Measurements from ENCODE around the gene AKAIN1.
A peak's percentile ranks its signal among the peaks of the same experiment; 100 is the strongest.

The AKAIN1 gene

GRCh38 chr18:5180254-5180653 lies 16.8 kb downstream of the AKAIN1 start:
- Histone ChIP-seq H3K79me2 (ENCODE audit: insufficient read depth, low read length) (no peaks in the 10 kb centered on the region), H3F3A (ENCODE audit: insufficient read depth) (no peaks in the 10 kb centered on the region), H4K20me1 (ENCODE audit: low read depth, low read length) (no peaks in the 10 kb centered on the region), H3K9me2 (replicated peaks; ENCODE audit: insufficient read depth, low read length) (no peaks in the 10 kb centered on the region), H3K4me2 (ENCODE audit: low read depth, low read length, poor library complexity, severe bottlenecking) (no peak overlapping the region), H3K36me3 (ENCODE audit: low read length) (no peaks in the 10 kb centered on the region; the same call in 1 of the 2 replicates), H3K9ac (ENCODE audit: low read length) (no peak overlapping the region), H3K9me3 (ENCODE audit: insufficient read depth, low read length) (no peaks in the 10 kb centered on the region), H3K27me3 (ENCODE audit: low read length) (no peaks in the 10 kb centered on the region), H3K4me3 (ENCODE audit: insufficient read depth, low read length, poor library complexity, severe bottlenecking) (no peak overlapping the region), H3K27ac (ENCODE audit: low read depth, low read length) (no peak overlapping the region), H2AFZ (ENCODE audit: low read depth, low read length, severe bottlenecking) (no peak overlapping the region)
- TF ChIP-seq CTCF (IDR thresholded peaks at IDR 0.05; ENCODE audit: insufficient read depth, low read length, poor library complexity, severe bottlenecking), result no peak
- no peak for TF ChIP-seq EZH2phosphoT487 (conservative IDR thresholded peaks at IDR 0.05; ENCODE audit: low read length)

DNA sequence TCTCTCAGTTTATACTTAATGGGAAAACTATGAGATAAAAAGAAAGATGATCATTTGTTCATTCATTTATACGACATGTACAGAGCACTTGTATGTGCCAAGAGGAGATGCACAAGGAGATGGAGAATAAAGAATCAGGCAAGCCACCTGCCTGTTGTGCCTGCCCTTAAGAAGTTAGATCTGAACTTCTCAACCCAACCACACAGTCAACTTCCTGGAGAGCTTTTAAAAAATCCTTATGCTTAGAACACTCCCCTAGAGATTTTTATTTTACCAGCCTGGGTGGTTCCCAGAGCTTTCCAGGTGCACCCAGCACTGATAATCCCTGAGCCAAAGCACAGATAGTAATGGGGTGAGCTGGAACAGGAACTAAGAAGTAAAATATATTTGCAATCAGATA lies 18.5 kb downstream of the AKAIN1 start:
- H2AFZ ChIP-seq (ENCODE audit: low read depth, low read length, severe bottlenecking), result no peak overlapping the region
- no peaks in the 10 kb centered on the region for H3F3A ChIP-seq (ENCODE audit: insufficient read depth)
- H3K9ac ChIP-seq (ENCODE audit: low read length), result no peak overlapping the region
- no peaks in the 10 kb centered on the region; the same call in 1 of the 2 replicates for H3K36me3 ChIP-seq (ENCODE audit: low read length)
- H3K4me3 ChIP-seq (ENCODE audit: insufficient read depth, low read length, poor library complexity, severe bottlenecking), result no peak overlapping the region
- TF ChIP-seq CTCF (IDR thresholded peaks at IDR 0.05; ENCODE audit: insufficient read depth, low read length, poor library complexity, severe bottlenecking) (no peak), EZH2phosphoT487 (conservative IDR thresholded peaks at IDR 0.05; ENCODE audit: low read length) (no peak)
- no peak overlapping the region for H3K27ac ChIP-seq (ENCODE audit: low read depth, low read length)
- no peaks in the 10 kb centered on the region for H4K20me1 ChIP-seq (ENCODE audit: low read depth, low read length)
- H3K9me2 ChIP-seq (replicated peaks; ENCODE audit: insufficient read depth, low read length), result no peaks in the 10 kb centered on the region
- no peaks in the 10 kb centered on the region for H3K9me3 ChIP-seq (ENCODE audit: insufficient read depth, low read length)
- H3K4me2 ChIP-seq (ENCODE audit: low read depth, low read length, poor library complexity, severe bottlenecking), result no peak overlapping the region
- no peaks in the 10 kb centered on the region for H3K79me2 ChIP-seq (ENCODE audit: insufficient read depth, low read length)
- H3K27me3 ChIP-seq (ENCODE audit: low read length), result no peaks in the 10 kb centered on the region

GRCh38 chr18:5175378-5175777 lies 21.7 kb downstream of the AKAIN1 start:
- TF ChIP-seq CTCF (IDR thresholded peaks at IDR 0.05; ENCODE audit: insufficient read depth, low read length, poor library complexity, severe bottlenecking) (no peak), EZH2phosphoT487 (conservative IDR thresholded peaks at IDR 0.05; ENCODE audit: low read length) (no peak)
- peak overlapping the region; percentile 52 for H2AFZ ChIP-seq (ENCODE audit: low read depth, low read length, severe bottlenecking)
- no peak overlapping the region for H3K27ac ChIP-seq (ENCODE audit: low read depth, low read length)
- no peaks in the 10 kb centered on the region for H4K20me1 ChIP-seq (ENCODE audit: low read depth, low read length)
- H3K9me3 ChIP-seq (ENCODE audit: insufficient read depth, low read length), result no peaks in the 10 kb centered on the region
- H3K9ac ChIP-seq (ENCODE audit: low read length), result no peak overlapping the region
- no peak overlapping the region for H3K4me3 ChIP-seq (ENCODE audit: insufficient read depth, low read length, poor library complexity, severe bottlenecking)
- no peaks in the 10 kb centered on the region for H3K79me2 ChIP-seq (ENCODE audit: insufficient read depth, low read length)
- H3F3A ChIP-seq (ENCODE audit: insufficient read depth), result no peaks in the 10 kb centered on the region
- peak overlapping the region; percentile 9 for H3K4me2 ChIP-seq (ENCODE audit: low read depth, low read length, poor library complexity, severe bottlenecking)
- no peaks in the 10 kb centered on the region for H3K27me3 ChIP-seq (ENCODE audit: low read length)
- no peaks in the 10 kb centered on the region for H3K9me2 ChIP-seq (replicated peaks; ENCODE audit: insufficient read depth, low read length)
- H3K36me3 ChIP-seq (ENCODE audit: low read length), result no peaks in the 10 kb centered on the region

All from SU-DHL-6 (cell line).